Neural progenitor cell (in vitro differentiated cells): ENCODE measurements around the gene FHIP1A. TPM values are rescaled to one million over a fixed set of nuclear protein-coding genes. Genes with fewer than 3 reads are reported as not detected.

Experiments used
- DNase-seq: peaks from one replicate; pipeline ENCODE4 v3.0.0-alpha.2; 2016; ENCODE audit warnings: low spot score
- H2AFZ ChIP-seq: fragments of 200-600 bp; sonication (generic); replicated peaks from 2 replicates; pipeline ENCODE4 v1.6.1; 2016; ENCODE audit warnings: antibody characterized with exemption
- H3F3A ChIP-seq: fragments of 200-600 bp; sonication (generic); 2 replicates; pipeline ENCODE4 v1.6.1; 2016; ENCODE audit warnings: antibody characterized with exemption, low read depth
- H3K27ac ChIP-seq: fragments of 200-600 bp; sonication (generic); 2 replicates; pipeline ENCODE4 v1.5.1; 2016; ENCODE audit warnings: mild to moderate bottlenecking
- H3K27me3 ChIP-seq: fragments of 200-600 bp; sonication (generic); 2 replicates; pipeline ENCODE4 v1.6.1; 2016; ENCODE audit warnings: mild to moderate bottlenecking, moderate library complexity
- H3K36me3 ChIP-seq: fragments of 200-600 bp; sonication (generic); 2 replicates; pipeline ENCODE4 v1.5.1; 2016
- H3K4me1 ChIP-seq: fragments of 200-600 bp; sonication (generic); 2 replicates; pipeline ENCODE4 v1.6.1; 2016; ENCODE audit warnings: mixed run types
- H3K4me2 ChIP-seq: fragments of 200-600 bp; sonication (generic); 2 replicates; pipeline ENCODE4 v1.6.1; 2016
- H3K4me3 ChIP-seq: fragments of 200-600 bp; sonication (generic); 2 replicates; pipeline ENCODE4 v1.5.1; 2016
- H3K79me2 ChIP-seq: fragments of 200-600 bp; sonication (generic); 2 replicates; pipeline ENCODE4 v1.6.1; 2016; ENCODE audit warnings: low read depth
- H3K9ac ChIP-seq: fragments of 200-600 bp; sonication (generic); 2 replicates; pipeline ENCODE4 v1.6.1; 2016
- H3K9me3 ChIP-seq: fragments of 200-600 bp; sonication (generic); 2 replicates; pipeline ENCODE4 v1.5.1; 2016; ENCODE audit warnings: low read depth
- H4K20me1 ChIP-seq: fragments of 200-600 bp; sonication (generic); 2 replicates; pipeline ENCODE4 v1.6.1; 2016; ENCODE audit warnings: low read depth
- H3K27ac Mint-ChIP-seq: 3 replicates; pipeline ENCODE4 v1.8.0; 2021; ENCODE audit warnings: mixed read lengths
- H3K27me3 Mint-ChIP-seq: 2 replicates; pipeline ENCODE4 v1.8.0; 2022; ENCODE audit warnings: low read depth, mild to moderate bottlenecking, inconsistent platforms, moderate library complexity, mixed read lengths; ENCODE audit not compliant: insufficient read depth
- H3K36me3 Mint-ChIP-seq: 3 replicates; pipeline ENCODE4 v1.8.0; 2021; ENCODE audit warnings: mixed read lengths
- H3K4me1 Mint-ChIP-seq: 3 replicates; pipeline ENCODE4 v1.8.0; 2021; ENCODE audit warnings: mixed read lengths
- H3K4me3 Mint-ChIP-seq: 3 replicates; pipeline ENCODE4 v1.8.0; 2021; ENCODE audit warnings: mild to moderate bottlenecking, moderate library complexity, mixed read lengths
- H3K9me3 Mint-ChIP-seq: 3 replicates; pipeline ENCODE4 v1.8.0; 2020; ENCODE audit warnings: mixed read lengths
- CTCF ChIP-seq: fragments of 200-600 bp; sonication (generic); IDR thresholded peaks from 2 replicates; pipeline ENCODE4 v1.5.1; 2017; ENCODE audit warnings: antibody characterized with exemption, mild to moderate bottlenecking
- EZH2 ChIP-seq: fragments of 200-600 bp; sonication (generic); IDR thresholded peaks from 2 replicates; pipeline ENCODE4 v1.6.1; 2017; ENCODE audit warnings: antibody characterized with exemption, mild to moderate bottlenecking, moderate library complexity
- EZH2phosphoT487 ChIP-seq: fragments of 200-600 bp; sonication (generic); IDR thresholded peaks from 2 replicates; pipeline ENCODE4 v1.6.1; 2017; ENCODE audit warnings: antibody characterized with exemption
- total RNA-seq: library from RNA; depleted of rRNA; stranded (reverse); fragments of >200 nt; gene quantifications from 2 replicates; pipeline ENCODE4 v1.2.3, GENCODE V29; 2015; ENCODE audit warnings: low replicate concordance

FHIP1A gene
- total RNA-seq = 12.7 and 25.7 TPM in 2 replicates

- H3K9ac ChIP-seq = no peak within 1 kb of the TSS
- no peaks in the 10 kb centered on the region for H3K36me3 ChIP-seq
- TF ChIP-seq EZH2phosphoT487 (peak; percentile 13), CTCF (no peak), EZH2 (peak; percentile 82)
- peak; percentile 95 for DNase-seq
- H3K9me3 ChIP-seq = no peaks in the 10 kb centered on the region
- Mint-ChIP-seq H3K9me3 (no peaks in the 10 kb centered on the region), H3K36me3 (no peaks in the 10 kb centered on the region), H3K4me3 (peak within 1 kb of the TSS; percentile 93), H3K4me1 (peaks cover 14% of the 10 kb centered on the region), H3K27me3 (peaks cover 17% of the 10 kb centered on the region), H3K27ac (peak within 1 kb of the TSS; percentile 93)
- peaks cover 12% of the 10 kb centered on the region for H3K79me2 ChIP-seq
- H4K20me1 ChIP-seq = no peaks in the 10 kb centered on the region
- H3K4me2 ChIP-seq = peak within 1 kb of the TSS; percentile 95
- H3K4me3 ChIP-seq = peak within 1 kb of the TSS; percentile 91
- peaks cover 29% of the 10 kb centered on the region for H3F3A ChIP-seq
- H3K27me3 ChIP-seq = peaks cover 22% of the 10 kb centered on the region
- H3K4me1 ChIP-seq = peaks cover 6% of the 10 kb centered on the region
- no peak within 1 kb of the TSS for H3K27ac ChIP-seq
- H2AFZ ChIP-seq = peak within 1 kb of the TSS; percentile 99
Measured at GRCh38 chr4:151408630-151409469, at the start of gene FHIP1A. Gene FHIP1A (plus strand): TSS chr4:151409176. CDS start chr4:151566260, 157,084 bp downstream.

GRCh38 chr4:151359576-151359975, 49.4 kb upstream of the FHIP1A start:
- H3K4me1 ChIP-seq = no peaks in the 10 kb centered on the region
- no peak overlapping the region for H3K9ac ChIP-seq
- Mint-ChIP-seq H3K9me3 (no peaks in the 10 kb centered on the region), H3K27me3 (no peaks in the 10 kb centered on the region), H3K27ac (no peak overlapping the region), H3K4me1 (no peaks in the 10 kb centered on the region), H3K36me3 (no peaks in the 10 kb centered on the region), H3K4me3 (no peak overlapping the region)
- DNase-seq = no peak
- H3K4me3 ChIP-seq = no peak overlapping the region
- H3K36me3 ChIP-seq = no peaks in the 10 kb centered on the region
- H3K9me3 ChIP-seq = no peaks in the 10 kb centered on the region
- no peaks in the 10 kb centered on the region for H3K79me2 ChIP-seq
- H4K20me1 ChIP-seq = no peaks in the 10 kb centered on the region
- no peak for TF ChIP-seq CTCF
- no peak overlapping the region for H3K4me2 ChIP-seq
- no peak overlapping the region for H3K27ac ChIP-seq
- no peak overlapping the region for H2AFZ ChIP-seq
- no peaks in the 10 kb centered on the region for H3K27me3 ChIP-seq
- H3F3A ChIP-seq = no peaks in the 10 kb centered on the region

GRCh38 chr4:151361126-151361525, 47.9 kb upstream of the FHIP1A start:
- Histone ChIP-seq H3K27me3 (no peaks in the 10 kb centered on the region), H3K4me3 (no peak overlapping the region), H4K20me1 (no peaks in the 10 kb centered on the region), H2AFZ (no peak overlapping the region), H3K79me2 (no peaks in the 10 kb centered on the region), H3F3A (no peaks in the 10 kb centered on the region), H3K27ac (no peak overlapping the region), H3K4me1 (no peaks in the 10 kb centered on the region), H3K9me3 (no peaks in the 10 kb centered on the region), H3K36me3 (no peaks in the 10 kb centered on the region), H3K4me2 (no peak overlapping the region), H3K9ac (no peak overlapping the region)
- H3K4me1 Mint-ChIP-seq = no peaks in the 10 kb centered on the region
- DNase-seq = no peak
- TF ChIP-seq CTCF = no peak
- no peak for TF ChIP-seq EZH2
- TF ChIP-seq EZH2phosphoT487 = no peak
- no peak overlapping the region for H3K27ac Mint-ChIP-seq
- H3K27me3 Mint-ChIP-seq = no peaks in the 10 kb centered on the region
- no peaks in the 10 kb centered on the region for H3K36me3 Mint-ChIP-seq
- no peaks in the 10 kb centered on the region for H3K9me3 Mint-ChIP-seq
- no peak overlapping the region for H3K4me3 Mint-ChIP-seq
